Vagina (tissue), 2 donors: ENCODE data around the gene RPSA.
"Not testable (repeated sequence)": the region's sequence is repeated elsewhere in the genome, so short reads cannot be mapped to it uniquely, and the experiment has no call there.

Experiments used
- POLR2A ChIP-seq, 2 donors: fragments of 450-650 bp; IDR thresholded peaks; one replicate each; pipeline ENCODE4 v1.6.1; 2017; ENCODE audit warnings: antibody characterized with exemption in 2 of 2, mild to moderate bottlenecking in 2 of 2, moderate library complexity in 2 of 2
- POLR2AphosphoS5 ChIP-seq, 2 donors: sonication (generic); formaldehyde crosslinking; IDR thresholded peaks; one replicate each; pipeline ENCODE4 v1.9.0; 2017; ENCODE audit warnings: antibody characterized with exemption in 2 of 2, mild to moderate bottlenecking in 2 of 2, low read depth in 1 of 2; ENCODE audit not compliant: insufficient read depth in 1 of 2

GRCh38 chr3:39453872-39454271 lies 47.4 kb downstream of the RPSA start:
- not testable (repeated sequence) for TF ChIP-seq POLR2AphosphoS5 (IDR thresholded peaks at IDR 0.05; ENCODE audit: insufficient read depth in 1 of 2, low read depth in 1 of 2); POLR2A (IDR thresholded peaks at IDR 0.05)
